GF-D8 (cell line): ENCODE results near the gene OR4D1.

Source experiments
- DNase-seq: peaks from one replicate; lab custom pipeline; 2025; lab: John Stamatoyannopoulos, UW

Gene OR4D1

GRCh38 chr17:58193641-58194255 is 45.6 kb downstream of the OR4D1 start:
- no peak for DNase-seq

- no peak for DNase-seq
Observed at GRCh38 chr17:58195518-58196123, 47.4 kb downstream of the OR4D1 start.

- no peak for DNase-seq
Observed at GRCh38 chr17:58196610-58197009, 48.4 kb downstream of the OR4D1 start.

- DNase-seq: no peak
Observed at GRCh38 chr17:58200024-58200633, 51.9 kb downstream of the OR4D1 start.

GRCh38 chr17:58202859-58203258 is 54.7 kb downstream of the OR4D1 start:
- no peak for DNase-seq

GRCh38 chr17:58204796-58205195 is 56.6 kb downstream of the OR4D1 start:
- no peak for DNase-seq

GRCh38 chr17:58205936-58206335 is 57.8 kb downstream of the OR4D1 start:
- no peak for DNase-seq

GRCh38 chr17:58207451-58207850 is 59.3 kb downstream of the OR4D1 start:
- no peak for DNase-seq

- no peak for DNase-seq
Observed at GRCh38 chr17:58208344-58208743, 60.2 kb downstream of the OR4D1 start.
